ENCODE results near the gene HYAL3. TPM values are rescaled to one million over a fixed set of nuclear protein-coding genes. Genes with fewer than 3 reads are reported as not detected.
A peak's percentile ranks its signal among the peaks of the same experiment; 100 is the strongest.

The HYAL3 gene
- total and polyA plus RNA-seq, 2 of the 13 experiments (the other 11 are each of a cell fraction or from before 2014, with no cell fraction given), result 5.5 to 10.4 TPM

DNA sequence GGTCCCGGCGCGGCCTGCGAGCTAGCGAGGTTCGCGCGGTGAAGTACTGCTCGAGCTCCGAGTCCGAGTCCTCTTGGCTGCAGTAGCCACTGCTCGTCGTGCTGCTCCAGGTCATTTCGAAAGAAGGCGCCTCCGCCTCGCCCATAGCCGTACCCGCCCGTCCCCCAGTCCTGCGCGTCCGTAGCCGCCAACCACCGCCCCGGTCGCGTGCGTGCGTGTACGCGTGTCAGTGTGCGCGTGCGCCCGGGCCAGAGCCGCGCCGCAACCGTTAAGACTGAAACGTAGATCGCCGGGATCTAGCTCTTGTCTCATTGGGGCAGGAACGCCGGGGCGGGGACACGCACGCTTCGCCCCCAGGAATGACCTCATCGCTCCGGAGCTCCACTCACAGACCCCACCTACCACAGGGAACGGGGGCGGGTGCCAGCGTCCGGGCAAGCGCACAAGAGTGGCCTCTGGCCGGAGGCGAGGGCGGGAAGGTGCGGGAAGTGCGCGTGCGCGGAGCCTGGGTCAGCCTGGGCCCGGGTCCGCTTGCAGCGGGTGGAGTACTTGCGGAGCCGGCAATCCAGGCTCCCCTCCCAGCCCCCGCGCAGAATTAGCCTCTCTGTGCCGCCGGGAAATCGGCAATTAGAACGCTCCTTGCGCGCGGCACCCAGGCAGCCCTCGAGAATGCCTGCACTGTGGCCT lies 38.1 kb upstream of the HYAL3 start (continued):
- TF ChIP-seq ZBTB8A (CRISPR knock-in tag; IDR thresholded peaks at IDR 0.05; ENCODE audit: borderline replicate concordance, low read depth), result no peak
- TF ChIP-seq, protein P1, sequence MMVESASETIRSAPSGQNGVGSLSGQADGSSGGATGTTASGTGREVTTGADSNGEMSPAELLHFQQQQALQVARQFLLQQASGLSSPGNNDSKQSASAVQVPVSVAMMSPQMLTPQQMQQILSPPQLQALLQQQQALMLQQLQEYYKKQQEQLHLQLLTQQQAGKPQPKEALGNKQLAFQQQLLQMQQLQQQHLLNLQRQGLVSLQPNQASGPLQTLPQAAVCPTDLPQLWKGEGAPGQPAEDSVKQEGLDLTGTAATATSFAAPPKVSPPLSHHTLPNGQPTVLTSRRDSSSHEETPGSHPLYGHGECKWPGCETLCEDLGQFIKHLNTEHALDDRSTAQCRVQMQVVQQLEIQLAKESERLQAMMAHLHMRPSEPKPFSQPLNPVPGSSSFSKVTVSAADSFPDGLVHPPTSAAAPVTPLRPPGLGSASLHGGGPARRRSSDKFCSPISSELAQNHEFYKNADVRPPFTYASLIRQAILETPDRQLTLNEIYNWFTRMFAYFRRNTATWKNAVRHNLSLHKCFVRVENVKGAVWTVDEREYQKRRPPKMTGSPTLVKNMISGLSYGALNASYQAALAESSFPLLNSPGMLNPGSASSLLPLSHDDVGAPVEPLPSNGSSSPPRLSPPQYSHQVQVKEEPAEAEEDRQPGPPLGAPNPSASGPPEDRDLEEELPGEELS (CRISPR knock-in tag; IDR thresholded peaks at IDR 0.05), result peak; percentile 25; the same call in 1 of the 2 replicates
- TF ChIP-seq MEF2D (CRISPR knock-in tag; IDR thresholded peaks at IDR 0.05), result peak; percentile 86
- TF ChIP-seq ZFP36 (IDR thresholded peaks at IDR 0.05; ENCODE audit: borderline replicate concordance, low read depth, low read length, partially characterized antibody), result no peak
- peak; percentile 66; the same call in 1 of the 2 replicates for TF ChIP-seq ZNF782 (CRISPR knock-in tag; IDR thresholded peaks at IDR 0.05; ENCODE audit: borderline replicate concordance)
- TF ChIP-seq, protein P2, sequence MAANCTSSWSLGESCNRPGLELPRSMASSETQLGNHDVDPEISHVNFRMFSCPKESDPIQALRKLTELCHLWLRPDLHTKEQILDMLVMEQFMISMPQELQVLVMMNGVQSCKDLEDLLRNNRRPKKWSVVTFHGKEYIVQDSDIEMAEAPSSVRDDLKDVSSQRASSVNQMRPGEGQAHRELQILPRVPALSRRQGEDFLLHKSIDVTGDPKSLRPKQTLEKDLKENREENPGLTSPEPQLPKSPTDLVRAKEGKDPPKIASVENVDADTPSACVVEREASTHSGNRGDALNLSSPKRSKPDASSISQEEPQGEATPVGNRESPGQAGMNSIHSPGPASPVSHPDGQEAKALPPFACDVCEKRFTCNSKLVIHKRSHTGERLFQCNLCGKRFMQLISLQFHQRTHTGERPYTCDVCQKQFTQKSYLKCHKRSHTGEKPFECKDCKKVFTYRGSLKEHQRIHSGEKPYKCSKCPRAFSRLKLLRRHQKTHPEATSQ (CRISPR knock-in tag; IDR thresholded peaks at IDR 0.05; ENCODE audit: borderline replicate concordance), result no peak; the same call in 1 of the 2 replicates
- TF ChIP-seq, protein P3, sequence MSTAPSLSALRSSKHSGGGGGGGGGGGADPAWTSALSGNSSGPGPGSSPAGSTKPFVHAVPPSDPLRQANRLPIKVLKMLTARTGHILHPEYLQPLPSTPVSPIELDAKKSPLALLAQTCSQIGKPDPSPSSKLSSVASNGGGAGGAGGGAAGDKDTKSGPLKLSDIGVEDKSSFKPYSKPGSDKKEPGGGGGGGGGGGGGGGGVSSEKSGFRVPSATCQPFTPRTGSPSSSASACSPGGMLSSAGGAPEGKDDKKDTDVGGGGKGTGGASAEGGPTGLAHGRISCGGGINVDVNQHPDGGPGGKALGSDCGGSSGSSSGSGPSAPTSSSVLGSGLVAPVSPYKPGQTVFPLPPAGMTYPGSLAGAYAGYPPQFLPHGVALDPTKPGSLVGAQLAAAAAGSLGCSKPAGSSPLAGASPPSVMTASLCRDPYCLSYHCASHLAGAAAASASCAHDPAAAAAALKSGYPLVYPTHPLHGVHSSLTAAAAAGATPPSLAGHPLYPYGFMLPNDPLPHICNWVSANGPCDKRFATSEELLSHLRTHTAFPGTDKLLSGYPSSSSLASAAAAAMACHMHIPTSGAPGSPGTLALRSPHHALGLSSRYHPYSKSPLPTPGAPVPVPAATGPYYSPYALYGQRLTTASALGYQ (CRISPR knock-in tag; IDR thresholded peaks at IDR 0.05), result no peak; the same call in 1 of the 2 replicates
- no peak for TF ChIP-seq NFRKB (IDR thresholded peaks at IDR 0.05)
- TF ChIP-seq, protein P4, sequence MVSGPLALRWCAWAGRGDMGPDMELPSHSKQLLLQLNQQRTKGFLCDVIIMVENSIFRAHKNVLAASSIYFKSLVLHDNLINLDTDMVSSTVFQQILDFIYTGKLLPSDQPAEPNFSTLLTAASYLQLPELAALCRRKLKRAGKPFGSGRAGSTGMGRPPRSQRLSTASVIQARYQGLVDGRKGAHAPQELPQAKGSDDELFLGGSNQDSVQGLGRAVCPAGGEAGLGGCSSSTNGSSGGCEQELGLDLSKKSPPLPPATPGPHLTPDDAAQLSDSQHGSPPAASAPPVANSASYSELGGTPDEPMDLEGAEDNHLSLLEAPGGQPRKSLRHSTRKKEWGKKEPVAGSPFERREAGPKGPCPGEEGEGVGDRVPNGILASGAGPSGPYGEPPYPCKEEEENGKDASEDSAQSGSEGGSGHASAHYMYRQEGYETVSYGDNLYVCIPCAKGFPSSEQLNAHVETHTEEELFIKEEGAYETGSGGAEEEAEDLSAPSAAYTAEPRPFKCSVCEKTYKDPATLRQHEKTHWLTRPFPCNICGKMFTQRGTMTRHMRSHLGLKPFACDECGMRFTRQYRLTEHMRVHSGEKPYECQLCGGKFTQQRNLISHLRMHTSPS (CRISPR knock-in tag; IDR thresholded peaks at IDR 0.05; ENCODE audit: low read depth), result peak; percentile 15; the same call in 1 of the 2 replicates
- TF ChIP-seq, protein P5, sequence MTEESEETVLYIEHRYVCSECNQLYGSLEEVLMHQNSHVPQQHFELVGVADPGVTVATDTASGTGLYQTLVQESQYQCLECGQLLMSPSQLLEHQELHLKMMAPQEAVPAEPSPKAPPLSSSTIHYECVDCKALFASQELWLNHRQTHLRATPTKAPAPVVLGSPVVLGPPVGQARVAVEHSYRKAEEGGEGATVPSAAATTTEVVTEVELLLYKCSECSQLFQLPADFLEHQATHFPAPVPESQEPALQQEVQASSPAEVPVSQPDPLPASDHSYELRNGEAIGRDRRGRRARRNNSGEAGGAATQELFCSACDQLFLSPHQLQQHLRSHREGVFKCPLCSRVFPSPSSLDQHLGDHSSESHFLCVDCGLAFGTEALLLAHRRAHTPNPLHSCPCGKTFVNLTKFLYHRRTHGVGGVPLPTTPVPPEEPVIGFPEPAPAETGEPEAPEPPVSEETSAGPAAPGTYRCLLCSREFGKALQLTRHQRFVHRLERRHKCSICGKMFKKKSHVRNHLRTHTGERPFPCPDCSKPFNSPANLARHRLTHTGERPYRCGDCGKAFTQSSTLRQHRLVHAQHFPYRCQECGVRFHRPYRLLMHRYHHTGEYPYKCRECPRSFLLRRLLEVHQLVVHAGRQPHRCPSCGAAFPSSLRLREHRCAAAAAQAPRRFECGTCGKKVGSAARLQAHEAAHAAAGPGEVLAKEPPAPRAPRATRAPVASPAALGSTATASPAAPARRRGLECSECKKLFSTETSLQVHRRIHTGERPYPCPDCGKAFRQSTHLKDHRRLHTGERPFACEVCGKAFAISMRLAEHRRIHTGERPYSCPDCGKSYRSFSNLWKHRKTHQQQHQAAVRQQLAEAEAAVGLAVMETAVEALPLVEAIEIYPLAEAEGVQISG (CRISPR knock-in tag; IDR thresholded peaks at IDR 0.05), result peak; percentile 69
- TF ChIP-seq ZNF567 (CRISPR knock-in tag; IDR thresholded peaks at IDR 0.05; ENCODE audit: borderline replicate concordance), result no peak
- no peak for TF ChIP-seq CBX1 (IDR thresholded peaks at IDR 0.05; ENCODE audit: low read depth)
- peak; percentile 67 for TF ChIP-seq DR1 (CRISPR knock-in tag; IDR thresholded peaks at IDR 0.05)
- TF ChIP-seq FOXK1 (CRISPR knock-in tag; IDR thresholded peaks at IDR 0.05; ENCODE audit: borderline replicate concordance, low read depth), result peak; percentile 27; the same call in 1 of the 2 replicates
